ENCODE measurements around the gene DACT3. TPM values are rescaled to one million over a fixed set of nuclear protein-coding genes. Genes with fewer than 3 reads are reported as not detected.
A peak's percentile ranks its signal among the peaks of the same experiment; 100 is the strongest.

DACT3 gene
- total RNA-seq, 2 experiments from 2014 or later, result 0.31 to 0.42 TPM

DNA sequence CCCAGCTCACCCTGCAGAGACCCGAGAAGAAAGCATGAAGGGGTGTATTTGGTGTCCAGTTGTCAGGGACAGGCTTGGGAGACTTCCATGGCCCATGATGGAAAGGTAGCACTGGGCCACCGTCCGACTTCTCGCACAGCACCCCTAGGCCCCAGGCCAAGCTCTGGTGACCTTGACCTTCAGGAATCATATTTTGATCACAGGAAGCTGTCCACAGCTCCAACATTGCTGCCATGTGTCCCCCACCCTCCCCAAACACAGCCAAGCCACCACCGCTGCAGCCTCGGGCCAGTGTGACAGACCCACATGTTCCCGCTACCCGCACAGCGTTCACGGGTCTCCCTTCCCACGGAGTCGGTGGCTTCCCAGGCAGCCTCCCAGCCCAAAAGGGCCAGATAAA lies 35.3 kb downstream of the DACT3 start:
- CTCF ChIA-PET, result interaction anchor here (1.6 kb wide), 1 partner anchor 12 kb away, joined by 4 read pairs; no protein-coding TSS in a partner anchor
- POLR2A ChIA-PET, result no interaction called here
- Mint-ChIP-seq H3K27ac (peak overlapping the region; percentile 5), H3K9me3 (no peaks in the 10 kb centered on the region), H3K36me3 (ENCODE audit: low read depth) (peaks cover 6% of the 10 kb centered on the region), H3K27me3 (no peaks in the 10 kb centered on the region), H3K4me3 (no peak overlapping the region), H3K4me1 (peaks cover 55% of the 10 kb centered on the region)
- DNase-seq, result no peak

- CTCF ChIA-PET, result interaction anchor here (0.6 to 1.6 kb wide), 4 partner anchors 9 to 77 kb away, joined by 3 to 4 read pairs (median 4); no protein-coding TSS in a partner anchor
- peak; percentile 26 for DNase-seq
- no peaks in the 10 kb centered on the region for H3K9me3 Mint-ChIP-seq
- POLR2A ChIA-PET, result no interaction called here
- H3K36me3 Mint-ChIP-seq (ENCODE audit: low read depth), result peaks cover 6% of the 10 kb centered on the region
- H3K4me3 Mint-ChIP-seq, result peak within 1 kb of the TSS; percentile 73
- no peaks in the 10 kb centered on the region for H3K27me3 Mint-ChIP-seq
- peaks cover 61% of the 10 kb centered on the region for H3K4me1 Mint-ChIP-seq
- H3K27ac Mint-ChIP-seq, result peak within 1 kb of the TSS; percentile 86
These were observed 35.9 kb downstream of the DACT3 start, which contains the start of gene PTGIR for GRCh38 chr19:46624958-46625661. PTGIR (minus strand) TSS chr19:46625089; CDS start chr19:46624225, 864 bp downstream.

DNA sequence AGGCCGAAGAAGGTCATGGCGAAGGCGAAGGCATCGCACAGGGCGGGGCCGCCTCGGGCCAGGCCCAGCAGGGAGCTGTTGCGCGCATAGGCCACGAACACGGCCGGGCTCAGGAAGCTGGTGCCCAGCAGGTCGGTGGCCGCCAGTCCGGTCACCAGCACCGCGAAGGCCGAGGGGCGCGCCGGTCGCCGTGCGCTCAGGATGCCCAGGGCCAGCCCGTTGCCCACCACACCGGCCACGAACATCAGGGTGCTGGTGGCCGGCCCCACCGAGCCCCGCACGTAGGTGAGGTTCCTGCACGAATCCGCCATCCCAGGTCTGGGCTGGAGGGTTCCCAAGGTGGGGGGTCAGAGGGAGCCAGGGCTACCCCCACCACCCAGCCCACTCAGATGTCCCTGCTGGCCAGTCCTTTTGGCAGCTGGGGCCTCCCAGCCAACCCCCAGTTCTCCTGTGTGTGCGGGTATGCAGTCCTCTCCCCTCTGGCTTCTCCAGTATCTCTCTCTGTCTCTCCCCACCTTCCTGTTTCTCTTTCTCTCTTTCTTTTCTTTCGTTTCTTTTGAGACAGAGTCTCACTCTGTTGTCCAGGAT lies 37.0 kb downstream of the DACT3 start:
- CTCF ChIA-PET, result interaction anchor here (1.1 to 2.4 kb wide), 3 partner anchors 9 to 38 kb away, joined by 3 to 17 read pairs (median 4); partner anchors contain the start of gene DACT3
- peaks cover 6% of the 10 kb centered on the region for H3K36me3 Mint-ChIP-seq (ENCODE audit: low read depth)

DNA sequence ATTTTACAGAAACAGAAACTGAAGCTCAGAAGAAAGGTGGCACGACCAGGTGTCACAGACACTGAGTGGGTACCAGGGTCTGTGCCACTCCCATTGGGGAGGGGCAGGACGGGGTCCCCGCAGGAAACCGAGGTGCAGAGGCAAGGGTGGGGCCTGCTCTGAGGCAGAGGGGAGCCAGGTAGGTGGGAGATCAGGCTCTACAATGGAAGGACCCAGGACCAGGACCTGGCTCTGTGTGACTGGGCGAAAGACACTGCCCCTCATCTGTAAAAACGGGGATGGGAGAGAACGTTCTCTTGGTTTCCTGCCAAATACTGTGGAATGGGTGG lies 38.9 kb downstream of the DACT3 start:
- Mint-ChIP-seq H3K36me3 (ENCODE audit: low read depth) (peaks cover 6% of the 10 kb centered on the region), H3K4me3 (peak overlapping the region; percentile 63), H3K27me3 (no peaks in the 10 kb centered on the region), H3K9me3 (no peaks in the 10 kb centered on the region), H3K4me1 (peaks cover 70% of the 10 kb centered on the region), H3K27ac (peak overlapping the region; percentile 82)
- CTCF ChIA-PET, result interaction anchor here (0.6 to 2.4 kb wide), 4 partner anchors 8 to 40 kb away, joined by 3 to 17 read pairs (median 6); partner anchors contain the start of gene DACT3
- DNase-seq, result no peak
- POLR2A ChIA-PET, result interaction anchor here (0.7 kb wide), 1 partner anchor 27 kb away, joined by 3 read pairs; no protein-coding TSS in a partner anchor

More for the DNA sequence above, 37.0 kb downstream of the DACT3 start:
- no peak for DNase-seq
- POLR2A ChIA-PET, result interaction anchor here (0.7 kb wide), 1 partner anchor 15 kb away, joined by 3 read pairs; no protein-coding TSS in a partner anchor
- peaks cover 66% of the 10 kb centered on the region for H3K4me1 Mint-ChIP-seq
- no peaks in the 10 kb centered on the region for H3K27me3 Mint-ChIP-seq
- H3K4me3 Mint-ChIP-seq, result peak overlapping the region; percentile 73
- H3K9me3 Mint-ChIP-seq, result no peaks in the 10 kb centered on the region
- peak overlapping the region; percentile 86 for H3K27ac Mint-ChIP-seq

DNA sequence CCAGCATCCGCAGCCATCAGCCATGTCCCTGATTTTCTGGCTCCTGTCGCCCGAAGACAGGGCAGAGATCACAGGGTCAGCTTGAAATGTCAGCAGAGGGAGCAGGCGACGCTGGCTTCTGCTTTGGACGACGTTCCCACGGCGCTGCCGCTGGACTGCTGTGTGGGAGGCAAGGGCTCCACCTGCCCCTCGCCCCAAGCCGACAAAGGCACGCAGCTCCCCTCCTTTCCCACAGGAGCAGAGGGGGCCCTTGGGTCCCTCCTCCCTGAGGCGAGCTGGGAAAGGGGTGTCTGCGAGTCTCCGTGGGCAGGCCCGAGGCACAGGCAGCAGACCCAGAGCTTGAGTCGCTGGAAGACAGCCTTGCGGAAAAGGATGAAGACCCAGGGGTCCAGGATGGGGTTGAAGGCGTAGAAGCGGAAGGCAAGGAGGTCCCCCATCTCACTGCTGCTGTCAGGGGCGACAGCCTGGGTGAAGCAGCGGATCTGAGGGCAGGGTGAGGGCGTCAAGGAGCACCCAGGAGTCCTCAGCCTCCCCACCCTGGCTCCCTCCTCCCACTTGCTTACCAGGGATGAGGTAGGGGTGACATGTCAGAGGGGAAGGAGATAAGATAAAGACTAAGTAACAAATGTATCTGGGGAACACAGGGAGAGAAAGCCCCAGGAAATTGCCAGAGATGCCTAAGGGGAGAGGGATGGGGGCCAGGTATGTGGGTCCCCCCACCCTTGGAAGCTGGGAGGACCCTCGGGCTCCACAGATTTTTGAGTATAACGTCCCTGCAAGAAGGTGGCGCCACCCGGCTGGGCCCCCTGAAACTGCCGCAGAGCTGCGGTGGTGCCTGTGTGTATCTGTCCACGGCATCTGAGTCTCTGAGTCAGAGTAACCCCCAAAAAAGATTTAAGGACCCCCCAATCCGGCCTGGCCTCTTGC lies 39.5 kb downstream of the DACT3 start:
- Mint-ChIP-seq H3K4me1 (peaks cover 73% of the 10 kb centered on the region), H3K27ac (peak overlapping the region; percentile 92), H3K9me3 (no peaks in the 10 kb centered on the region), H3K4me3 (peak overlapping the region; percentile 63), H3K27me3 (no peaks in the 10 kb centered on the region), H3K36me3 (ENCODE audit: low read depth) (peaks cover 6% of the 10 kb centered on the region)
- DNase-seq, result no peak
- ChIA-PET POLR2A (interaction anchor here (0.7 kb wide), 1 partner anchor 27 kb away, joined by 3 read pairs; no protein-coding TSS in a partner anchor), CTCF (interaction anchor here (0.6 to 2.4 kb wide), 7 partner anchors 7 to 41 kb away, joined by 3 to 17 read pairs (median 6); partner anchors contain the start of gene DACT3)

- peak overlapping the region; percentile 92 for H3K27ac Mint-ChIP-seq
- DNase-seq, result no peak
- ChIA-PET CTCF (interaction anchor here (1.1 to 2.3 kb wide), 4 partner anchors 8 to 41 kb away, joined by 3 to 9 read pairs (median 6); no protein-coding TSS in a partner anchor), POLR2A (no interaction called here)
- no peaks in the 10 kb centered on the region for H3K9me3 Mint-ChIP-seq
- no peak overlapping the region for H3K4me3 Mint-ChIP-seq
- H3K4me1 Mint-ChIP-seq, result peaks cover 78% of the 10 kb centered on the region
- peaks cover 6% of the 10 kb centered on the region for H3K36me3 Mint-ChIP-seq (ENCODE audit: low read depth)
- H3K27me3 Mint-ChIP-seq, result no peaks in the 10 kb centered on the region
These were observed 40.3 kb downstream of the DACT3 start for GRCh38 chr19:46620716-46621115.

DNA sequence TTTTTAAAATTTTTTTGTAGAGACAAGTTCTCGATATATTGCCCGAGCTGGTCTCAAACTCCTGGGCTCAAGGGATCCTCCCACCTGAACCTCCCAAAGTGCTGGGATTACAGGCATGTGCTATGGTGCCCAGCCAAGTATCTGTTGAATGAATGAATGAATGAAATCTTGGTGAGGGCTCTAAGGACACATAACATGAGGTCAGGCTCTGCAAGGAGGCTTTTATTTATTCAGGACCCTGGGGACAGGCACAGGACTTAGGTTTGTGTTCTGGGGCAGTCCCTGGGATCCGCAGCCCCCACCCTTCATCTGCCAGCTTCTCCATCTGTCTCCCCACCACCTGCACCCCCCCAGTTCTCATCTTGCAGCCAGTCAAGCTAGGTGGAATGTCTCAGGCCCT lies 40.7 kb downstream of the DACT3 start:
- H3K4me1 Mint-ChIP-seq, result peaks cover 76% of the 10 kb centered on the region
- H3K27ac Mint-ChIP-seq, result peak overlapping the region; percentile 92
- peaks cover 6% of the 10 kb centered on the region for H3K36me3 Mint-ChIP-seq (ENCODE audit: low read depth)
- no peak for DNase-seq
- ChIA-PET CTCF (interaction anchor here (0.5 to 1.6 kb wide), 4 partner anchors 9 to 138 kb away, joined by 3 to 7 read pairs (median 4); no protein-coding TSS in a partner anchor), POLR2A (interaction anchor here (0.8 kb wide), 1 partner anchor 20 kb away, joined by 3 read pairs; no protein-coding TSS in a partner anchor)
- H3K9me3 Mint-ChIP-seq, result no peaks in the 10 kb centered on the region
- no peaks in the 10 kb centered on the region for H3K27me3 Mint-ChIP-seq
- H3K4me3 Mint-ChIP-seq, result no peak overlapping the region

DNA sequence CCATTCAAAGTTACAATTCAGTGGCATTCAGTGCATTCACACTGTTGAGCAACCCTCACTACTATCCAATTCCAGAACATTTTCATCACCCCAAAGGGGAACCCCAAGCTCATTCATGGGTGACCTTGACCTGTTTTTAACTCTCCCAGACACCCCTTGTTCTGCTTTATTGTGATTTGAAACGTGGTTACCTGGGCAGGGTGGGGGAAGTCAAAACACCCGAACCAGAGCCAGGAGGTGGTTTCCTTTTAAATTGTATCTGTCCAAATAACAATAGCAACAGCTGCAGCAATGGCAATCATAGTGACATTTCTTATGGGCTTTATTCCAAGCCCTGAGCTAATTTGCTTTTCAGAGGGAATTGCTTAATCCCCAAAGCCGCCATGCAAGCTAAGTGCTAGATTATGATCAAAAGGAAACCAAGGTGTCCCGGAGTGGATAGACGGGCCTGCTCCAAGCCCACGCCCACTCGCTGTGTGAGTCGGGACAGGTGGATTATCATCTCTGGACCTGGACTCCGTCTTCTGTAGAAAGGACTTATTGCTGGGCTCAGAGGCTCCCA lies 42.2 kb downstream of the DACT3 start:
- H3K27ac Mint-ChIP-seq, result peak overlapping the region; percentile 92
- peak; percentile 41 for DNase-seq
- ChIA-PET POLR2A (no interaction called here), CTCF (interaction anchor here (0.6 to 2.3 kb wide), 5 partner anchors 9 to 679 kb away, joined by 3 to 7 read pairs (median 4); no protein-coding TSS in a partner anchor)
- H3K36me3 Mint-ChIP-seq (ENCODE audit: low read depth), result peaks cover 6% of the 10 kb centered on the region
- no peaks in the 10 kb centered on the region for H3K27me3 Mint-ChIP-seq
- peaks cover 78% of the 10 kb centered on the region for H3K4me1 Mint-ChIP-seq
- H3K4me3 Mint-ChIP-seq, result peak overlapping the region; percentile 14
- H3K9me3 Mint-ChIP-seq, result no peaks in the 10 kb centered on the region

- no peak overlapping the region for H3K4me3 Mint-ChIP-seq
- POLR2A ChIA-PET, result interaction anchor here (0.6 to 1.1 kb wide), 3 partner anchors 20 to 90 kb away, joined by 3 to 5 read pairs (median 4); partner anchors contain the start of gene DACT3
- H3K9me3 Mint-ChIP-seq, result no peaks in the 10 kb centered on the region
- peaks cover 6% of the 10 kb centered on the region for H3K36me3 Mint-ChIP-seq (ENCODE audit: low read depth)
- peak overlapping the region; percentile 92 for H3K27ac Mint-ChIP-seq
- DNase-seq, result peak; percentile 22
- CTCF ChIA-PET, result interaction anchor here (0.6 to 2.7 kb wide), 10 partner anchors 9 to 110 kb away, joined by 3 to 20 read pairs (median 6); partner anchors contain the start of gene DACT3
- H3K27me3 Mint-ChIP-seq, result no peaks in the 10 kb centered on the region
- H3K4me1 Mint-ChIP-seq, result peaks cover 81% of the 10 kb centered on the region
These were observed 43.4 kb downstream of the DACT3 start for GRCh38 chr19:46617601-46618000.

GRCh38 chr19:46616631-46617322 lies 44.2 kb downstream of the DACT3 start:
- peak; percentile 39 for DNase-seq
- Mint-ChIP-seq H3K27me3 (no peaks in the 10 kb centered on the region), H3K36me3 (ENCODE audit: low read depth) (peaks cover 2% of the 10 kb centered on the region), H3K27ac (peak overlapping the region; percentile 92), H3K9me3 (no peaks in the 10 kb centered on the region), H3K4me1 (peaks cover 81% of the 10 kb centered on the region), H3K4me3 (peak overlapping the region; percentile 55)
- CTCF ChIA-PET, result interaction anchor here (0.6 to 2.7 kb wide), 15 partner anchors 8 to 1775 kb away, joined by 3 to 20 read pairs (median 5); partner anchors contain the start of gene DACT3
- POLR2A ChIA-PET, result interaction anchor here (0.7 to 1.1 kb wide), 3 partner anchors 21 to 845 kb away, joined by 3 to 4 read pairs (median 3); partner anchors contain the start of gene DACT3

DNA sequence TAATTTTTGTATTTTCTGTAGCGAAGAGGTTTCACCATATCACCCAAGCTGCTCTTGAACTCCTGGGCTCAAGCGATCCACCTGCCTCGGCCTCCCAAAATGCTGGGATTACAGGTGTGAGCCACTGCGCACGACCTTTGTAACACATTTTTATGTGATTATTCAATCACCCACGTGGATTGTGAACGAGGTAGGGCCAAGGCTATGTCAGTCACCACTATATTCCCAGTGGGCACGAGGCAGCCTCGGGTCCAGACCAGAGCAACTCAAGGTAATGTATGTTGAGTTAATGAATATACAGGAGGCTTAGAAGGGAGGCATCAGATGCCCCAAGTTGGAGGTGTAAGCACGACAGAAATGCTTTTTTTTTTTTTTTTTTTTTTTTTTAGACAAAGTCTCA lies 45.0 kb downstream of the DACT3 start:
- H3K4me3 Mint-ChIP-seq, result no peak overlapping the region
- peaks cover 4% of the 10 kb centered on the region for H3K36me3 Mint-ChIP-seq (ENCODE audit: low read depth)
- no peaks in the 10 kb centered on the region for H3K9me3 Mint-ChIP-seq
- CTCF ChIA-PET, result interaction anchor here (1.3 to 6.5 kb wide), 7 partner anchors 10 to 46 kb away, joined by 5 to 78 read pairs (median 8); partner anchors contain the start of gene DACT3
- peaks cover 83% of the 10 kb centered on the region for H3K4me1 Mint-ChIP-seq
- no peaks in the 10 kb centered on the region for H3K27me3 Mint-ChIP-seq
- DNase-seq, result no peak
- H3K27ac Mint-ChIP-seq, result peak overlapping the region; percentile 72
- POLR2A ChIA-PET, result no interaction called here

Measured in activated CD4-positive, alpha-beta T cell treated with anti-CD3 and anti-CD28 coated beads, Interleukin-2, amount 10 ng/mL, durations not matched to agents 7 days and 5 days (primary cell).